CD4-positive, alpha-beta T cell treated with Interleukin-6 at 100 ng/mL for 8 hours (primary cell): ENCODE data around the gene RTP2.

Experiments used
- DNase-seq: peaks from one replicate; pipeline ENCODE4 v3.0.0-alpha.2; 2020; ENCODE audit warnings: mixed read lengths, low spot score

The RTP2 gene, protein sequence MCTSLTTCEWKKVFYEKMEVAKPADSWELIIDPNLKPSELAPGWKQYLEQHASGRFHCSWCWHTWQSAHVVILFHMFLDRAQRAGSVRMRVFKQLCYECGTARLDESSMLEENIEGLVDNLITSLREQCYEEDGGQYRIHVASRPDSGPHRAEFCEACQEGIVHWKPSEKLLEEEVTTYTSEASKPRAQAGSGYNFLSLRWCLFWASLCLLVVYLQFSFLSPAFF

DNA sequence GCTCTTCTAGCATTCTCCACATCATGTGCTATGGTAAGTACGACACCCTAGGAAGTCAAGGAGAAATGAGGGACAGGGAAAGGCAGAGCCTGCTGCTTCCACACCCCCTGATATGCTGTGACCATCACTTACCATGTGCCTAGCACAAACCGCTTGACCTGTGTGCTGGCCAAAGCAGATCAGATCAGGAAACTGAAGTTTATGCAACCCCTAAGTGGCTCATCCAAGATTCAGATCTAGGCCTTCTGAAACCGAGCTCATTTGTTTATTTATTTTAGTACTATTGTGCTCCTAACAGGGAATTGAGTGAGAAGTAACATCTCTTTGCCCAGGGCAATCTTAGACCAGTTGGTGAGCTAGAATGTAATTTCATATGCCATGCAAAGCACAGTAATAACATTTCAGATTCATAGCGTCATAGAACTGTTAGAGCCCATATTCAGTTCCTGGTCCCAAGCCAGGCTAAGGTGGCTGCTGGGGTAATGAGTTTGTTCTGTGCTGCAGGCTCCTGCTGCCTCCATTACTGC lies at the start of gene RTP2:
TSS of gene RTP2 (minus strand) at position 51 of the 527 bp plus-strand sequence. CDS start 429 bp downstream, outside the sequence.
- no peak for DNase-seq

DNA sequence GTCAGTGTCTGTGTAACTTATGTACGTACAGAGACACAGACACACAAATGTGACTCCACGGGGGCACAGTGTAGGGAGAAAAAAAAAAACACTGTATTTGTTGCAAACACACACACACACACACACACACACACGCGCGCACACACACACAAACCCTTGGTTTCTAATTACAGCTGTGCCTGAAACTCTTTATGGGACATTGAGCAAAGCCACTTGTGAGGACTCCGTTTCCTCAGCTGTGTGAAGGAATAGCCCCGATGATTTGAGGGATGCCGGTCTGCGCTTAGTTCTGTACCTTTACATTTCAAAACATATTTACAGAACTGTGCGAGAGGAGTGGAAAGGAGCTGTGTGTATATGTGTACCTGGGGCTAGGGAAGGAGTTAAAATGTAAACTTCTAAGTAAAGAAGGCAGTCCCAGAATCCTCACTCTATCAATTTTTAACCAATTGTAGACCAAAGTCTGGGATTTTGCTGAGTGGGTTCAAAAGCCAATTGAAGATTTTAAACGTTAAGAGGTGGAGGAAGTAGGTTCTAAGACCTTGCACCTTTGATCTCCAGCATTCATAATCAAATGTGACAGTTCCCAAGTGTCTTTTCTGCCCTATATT lies 48.3 kb upstream of the RTP2 start:
- no peak for DNase-seq

DNA sequence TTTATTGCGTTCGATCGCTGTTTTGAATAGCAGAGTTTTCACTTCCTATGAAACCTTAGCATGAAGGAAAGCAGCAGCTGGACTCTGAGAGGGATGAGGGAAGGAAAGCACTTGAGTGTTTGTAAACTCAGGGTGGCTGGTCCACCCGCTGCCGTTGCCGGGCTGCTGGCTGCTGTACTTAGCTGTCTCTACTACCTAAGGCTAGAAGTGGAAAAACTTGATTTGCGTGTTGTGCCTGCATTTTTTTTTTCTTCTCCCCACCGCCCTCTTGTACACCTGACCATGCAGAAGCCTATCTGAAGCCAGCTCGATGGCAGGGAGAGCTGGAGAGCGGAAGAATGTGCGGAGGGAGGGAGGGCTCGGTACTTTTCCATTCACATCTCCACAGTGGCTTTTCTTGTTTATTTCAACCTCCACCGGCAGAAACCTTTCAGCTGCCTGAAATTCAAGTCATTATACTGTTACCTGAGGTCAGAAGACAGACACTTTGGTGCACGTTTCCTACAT lies 47.7 kb upstream of the RTP2 start:
- DNase-seq: no peak

DNA sequence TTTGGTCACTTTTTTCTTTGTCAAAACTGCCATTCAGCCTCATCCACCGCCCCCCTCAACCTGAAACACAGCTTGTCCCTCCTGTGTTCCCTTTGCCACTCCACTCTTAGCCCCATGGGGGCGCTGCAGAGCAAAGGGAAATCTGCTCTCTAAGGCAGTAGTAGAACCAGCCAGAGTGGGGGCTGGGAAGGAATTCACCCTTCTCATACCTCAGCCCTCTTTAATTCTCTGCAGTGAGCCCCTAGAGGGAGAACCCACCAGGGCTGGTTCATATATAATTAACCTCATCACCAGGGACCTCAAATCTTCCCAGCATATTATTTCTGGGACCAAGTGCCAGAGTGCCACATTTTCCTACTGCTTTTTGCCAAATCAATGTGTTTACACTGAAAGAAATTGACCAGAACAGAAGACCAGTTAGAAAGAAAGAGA lies 45.7 kb upstream of the RTP2 start:
- peak; percentile 85 for DNase-seq

DNA sequence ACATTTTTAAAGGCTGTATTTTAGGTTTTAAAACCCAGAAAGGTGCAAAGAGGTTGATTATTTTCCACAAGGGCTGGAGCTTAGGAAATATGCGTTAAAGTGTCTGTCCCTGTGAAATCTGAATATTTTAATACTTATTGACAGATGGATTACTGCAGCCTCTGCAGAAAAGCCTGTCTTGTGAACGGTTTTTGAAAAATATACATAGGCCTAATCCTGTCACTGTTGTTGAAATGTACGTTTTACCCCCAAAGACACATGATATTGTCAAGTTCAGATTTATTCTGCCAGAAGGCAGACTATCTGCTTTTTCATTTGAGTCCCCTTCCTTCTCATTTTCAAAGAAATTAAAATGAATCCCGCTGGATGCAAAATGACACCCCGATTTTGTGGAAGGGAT lies 45.1 kb upstream of the RTP2 start:
- DNase-seq: no peak

DNA sequence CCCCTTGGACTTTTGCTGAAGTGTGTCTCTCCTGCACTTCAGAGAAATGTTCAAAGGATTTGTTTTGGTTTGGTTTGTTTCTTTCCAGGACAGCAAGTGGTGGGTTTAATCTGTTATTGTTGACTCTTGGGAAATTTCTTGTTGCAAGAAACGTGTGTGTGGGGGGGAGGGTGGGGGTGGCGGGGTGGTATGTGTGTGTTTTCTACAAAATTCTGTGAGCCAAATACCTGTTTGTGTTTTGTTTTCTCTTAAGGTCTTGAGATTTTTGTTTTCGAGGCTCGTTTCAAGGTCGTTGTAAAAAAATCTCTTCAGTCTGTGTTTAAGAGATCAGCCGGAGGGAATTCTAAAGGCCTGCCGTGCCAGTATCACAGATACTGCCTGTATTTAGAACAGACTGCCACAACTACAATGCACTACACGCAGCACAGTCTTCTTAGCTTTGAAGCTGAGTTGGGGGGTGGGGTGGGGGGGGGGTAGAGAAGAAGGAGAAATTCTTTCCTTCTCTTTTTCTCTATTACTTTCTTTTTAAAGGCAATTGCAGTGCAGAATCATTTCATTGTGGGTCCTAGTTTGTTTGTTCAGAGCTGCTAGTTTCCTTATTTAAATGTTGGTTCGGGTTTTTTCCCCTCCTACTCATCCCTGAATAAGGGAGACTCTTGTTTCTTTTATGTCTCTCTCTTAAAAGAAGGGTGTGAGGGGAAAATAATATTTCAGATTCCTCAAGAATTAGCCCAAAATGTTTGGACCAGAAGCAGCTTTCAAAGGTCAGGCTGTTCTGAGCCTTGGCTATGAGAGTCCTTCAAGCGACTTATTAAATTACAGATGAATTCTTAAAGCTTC lies 44.3 kb upstream of the RTP2 start:
- no peak for DNase-seq

DNA sequence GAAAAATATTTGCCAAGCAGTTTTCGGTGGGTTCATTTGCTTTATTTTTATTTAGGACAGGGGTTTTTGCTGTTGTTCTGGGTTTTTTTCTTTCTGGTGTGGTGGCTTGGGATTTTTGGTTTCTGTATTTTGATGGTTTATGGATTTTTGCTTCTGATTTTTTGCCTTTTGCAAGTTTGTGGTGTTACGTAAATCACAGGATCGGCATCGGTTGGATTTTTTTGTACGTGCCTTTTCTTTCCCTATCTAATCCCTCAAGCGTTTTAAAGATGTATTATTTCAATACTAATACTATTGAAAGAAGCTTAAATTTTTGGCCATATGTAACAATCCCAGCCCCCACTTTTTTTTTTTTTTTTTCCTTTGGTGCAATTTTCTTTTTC lies 43.7 kb upstream of the RTP2 start:
- DNase-seq: no peak

DNA sequence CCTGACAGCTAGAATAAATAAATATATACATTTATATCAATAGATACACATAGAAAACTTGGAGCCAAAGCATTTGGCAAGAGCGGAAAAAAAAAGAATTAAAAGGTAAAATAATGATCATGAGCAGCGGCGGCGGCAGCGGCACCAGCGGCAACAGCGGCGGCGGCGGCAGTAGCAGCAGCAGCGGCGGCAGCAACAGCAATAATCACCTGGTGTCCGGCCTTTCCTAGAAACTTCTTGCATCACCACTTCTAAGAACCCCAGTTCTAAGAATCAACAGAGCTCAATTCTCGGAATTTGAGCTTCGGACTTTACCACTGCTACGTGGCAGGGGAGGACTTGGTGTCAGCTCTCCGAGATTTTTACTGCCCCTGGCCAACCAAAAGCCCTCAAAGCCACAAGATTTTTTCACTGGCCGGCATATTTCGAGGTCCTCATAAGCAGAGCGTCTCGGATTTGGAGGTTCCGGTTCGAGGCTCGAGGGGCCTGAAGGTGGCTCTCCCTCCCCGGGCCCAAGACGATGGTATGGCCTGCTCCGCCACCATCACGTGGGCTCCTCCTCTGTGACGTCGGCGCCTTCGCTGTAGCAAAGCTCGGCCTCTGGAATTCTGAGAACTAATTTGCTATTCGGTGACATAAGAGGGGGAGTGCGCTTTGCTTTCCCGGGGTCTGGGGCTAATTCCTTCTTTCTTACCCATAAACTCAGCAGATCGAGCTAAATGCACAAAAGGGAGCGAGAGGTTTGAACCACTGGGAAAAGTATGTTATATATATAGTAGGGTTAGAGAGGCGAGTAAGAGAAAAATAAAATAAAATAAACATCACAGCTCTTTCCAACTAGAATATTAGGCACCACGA lies 43.1 kb upstream of the RTP2 start, which contains the start of gene BCL6:
TSS of gene BCL6 (minus strand) at position 268 of the 858 bp plus-strand sequence. CDS start 11,775 bp downstream, outside the sequence.
- DNase-seq: peak; percentile 92

DNA sequence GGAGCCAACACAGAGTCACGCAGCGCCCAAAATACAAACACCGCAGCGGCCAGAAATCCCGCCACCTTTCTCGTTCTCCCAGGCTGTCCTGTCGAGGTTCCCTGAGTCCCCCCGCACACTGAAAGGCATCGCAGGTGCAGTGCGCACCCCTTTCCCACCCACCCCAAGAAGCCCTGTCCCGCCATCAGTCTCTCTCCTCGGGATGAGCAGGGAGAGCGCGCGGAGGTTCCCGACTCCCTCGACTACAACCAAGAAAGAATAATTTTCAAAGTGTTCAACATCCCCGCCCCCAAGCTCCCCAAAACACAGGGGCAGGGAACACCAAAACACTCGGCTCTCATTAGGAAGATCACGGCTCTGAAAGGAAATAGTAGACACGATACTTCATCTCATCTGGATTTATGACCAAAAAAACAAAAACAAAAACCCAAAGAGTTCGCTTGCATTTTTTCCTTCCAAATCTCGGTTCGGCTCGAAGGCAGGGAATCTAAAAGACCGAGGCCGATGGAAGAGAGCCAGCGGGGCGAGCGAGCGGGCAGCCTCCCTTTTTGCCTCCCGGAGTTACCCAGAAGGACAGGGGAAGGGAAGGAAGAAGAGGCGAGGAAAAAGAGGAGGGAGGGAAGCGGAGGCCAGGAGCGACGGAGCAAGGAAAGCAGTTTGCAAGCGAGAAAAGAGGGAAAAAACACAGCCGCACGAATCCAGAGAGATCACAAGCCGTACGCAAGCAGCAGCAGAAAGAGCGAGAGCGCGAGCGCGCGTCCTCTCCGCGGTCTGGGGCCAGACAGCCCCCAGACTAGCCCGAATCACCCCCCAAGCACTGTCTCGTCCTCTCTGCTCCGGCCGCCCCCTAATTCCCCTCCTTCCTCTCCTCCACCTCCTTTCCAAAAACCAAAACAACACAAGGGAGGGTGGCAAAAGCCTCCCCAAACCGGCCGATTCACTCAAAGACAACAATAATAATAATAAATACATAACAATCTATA lies 42.1 kb upstream of the RTP2 start:
- peak; percentile 29 for DNase-seq

DNA sequence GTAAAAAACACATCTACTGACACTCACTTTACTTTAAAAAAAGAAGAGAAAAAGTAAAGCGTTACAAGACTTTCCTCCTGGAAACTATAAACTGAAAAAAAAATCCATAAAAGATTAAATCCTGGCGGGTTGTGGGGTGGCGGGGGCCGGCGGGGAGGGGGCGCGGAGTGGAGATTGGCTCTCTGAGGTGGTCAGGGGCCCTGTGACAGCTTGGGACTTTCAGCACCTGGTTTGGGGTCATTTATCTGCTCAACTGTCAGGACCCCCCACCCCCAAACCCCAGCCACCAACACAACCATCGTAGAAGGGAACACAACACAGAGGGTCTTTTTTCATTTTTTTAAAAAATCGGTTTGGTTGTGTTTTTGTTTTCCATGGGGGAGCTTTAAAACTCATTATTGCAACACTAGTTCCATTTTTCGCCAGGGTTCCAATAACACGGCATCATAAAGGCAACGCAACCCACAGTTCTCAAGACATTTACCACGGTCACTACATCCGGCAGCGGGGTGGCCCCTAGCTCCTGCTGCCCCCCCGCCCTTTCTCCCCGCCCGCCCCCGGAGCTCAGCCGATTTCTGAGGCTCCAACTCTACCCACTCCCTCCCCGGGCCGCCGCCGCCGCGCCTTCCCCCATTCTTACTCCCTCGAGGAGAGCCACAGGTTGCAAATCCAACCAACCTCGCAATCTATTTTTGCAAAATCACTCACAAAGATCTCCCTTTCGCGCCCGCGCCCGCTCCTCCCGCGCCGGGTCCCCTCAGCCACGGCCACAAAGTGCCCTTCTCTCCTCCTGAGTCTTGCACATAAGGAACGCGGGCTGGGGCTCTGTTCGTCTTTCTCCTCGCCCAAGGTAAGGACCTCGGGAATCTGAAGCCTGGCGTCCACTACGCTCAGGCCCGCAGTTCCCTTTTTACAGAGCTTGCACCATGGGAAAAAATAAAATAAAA lies 41.1 kb upstream of the RTP2 start:
- peak; percentile 39 for DNase-seq

DNA sequence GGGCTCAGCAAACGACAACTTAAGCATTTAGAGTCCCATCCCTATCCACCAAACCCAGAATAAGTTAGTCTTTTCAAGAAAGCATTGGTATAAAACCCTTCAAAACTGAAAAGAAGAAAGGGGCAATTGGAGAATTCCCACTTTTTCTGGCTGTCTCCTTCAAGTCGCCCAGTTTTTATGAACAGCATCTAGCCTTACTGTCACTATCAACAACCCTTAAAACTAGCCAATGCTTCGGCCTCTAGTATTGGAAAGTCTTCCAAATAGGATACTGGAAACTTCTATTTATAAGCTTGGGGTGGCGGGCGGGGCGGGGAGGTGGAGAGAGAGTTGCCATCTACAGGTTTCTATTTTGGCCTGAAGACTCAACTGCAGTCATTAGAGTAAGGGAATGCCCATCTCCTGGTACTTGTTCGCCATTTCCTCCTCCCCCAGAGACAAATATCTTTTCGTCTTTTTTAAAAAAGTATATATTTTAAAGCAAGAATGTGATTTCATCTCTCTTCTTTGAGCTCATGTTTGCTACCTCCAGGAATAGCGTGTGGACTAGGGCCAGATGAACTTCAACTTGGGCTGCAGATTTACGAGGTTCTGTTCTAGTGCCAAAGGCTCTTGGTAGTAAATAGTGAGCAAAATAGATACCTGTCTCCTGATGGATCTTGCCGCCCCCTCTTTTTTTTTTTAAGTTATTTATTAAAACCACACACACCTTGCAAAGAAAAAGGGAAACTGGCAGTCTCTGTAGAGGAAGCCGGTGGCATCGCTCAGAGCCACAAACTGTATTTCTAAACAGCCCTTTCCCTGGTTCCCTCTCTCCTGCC lies 40.2 kb upstream of the RTP2 start:
- peak; percentile 27 for DNase-seq

DNA sequence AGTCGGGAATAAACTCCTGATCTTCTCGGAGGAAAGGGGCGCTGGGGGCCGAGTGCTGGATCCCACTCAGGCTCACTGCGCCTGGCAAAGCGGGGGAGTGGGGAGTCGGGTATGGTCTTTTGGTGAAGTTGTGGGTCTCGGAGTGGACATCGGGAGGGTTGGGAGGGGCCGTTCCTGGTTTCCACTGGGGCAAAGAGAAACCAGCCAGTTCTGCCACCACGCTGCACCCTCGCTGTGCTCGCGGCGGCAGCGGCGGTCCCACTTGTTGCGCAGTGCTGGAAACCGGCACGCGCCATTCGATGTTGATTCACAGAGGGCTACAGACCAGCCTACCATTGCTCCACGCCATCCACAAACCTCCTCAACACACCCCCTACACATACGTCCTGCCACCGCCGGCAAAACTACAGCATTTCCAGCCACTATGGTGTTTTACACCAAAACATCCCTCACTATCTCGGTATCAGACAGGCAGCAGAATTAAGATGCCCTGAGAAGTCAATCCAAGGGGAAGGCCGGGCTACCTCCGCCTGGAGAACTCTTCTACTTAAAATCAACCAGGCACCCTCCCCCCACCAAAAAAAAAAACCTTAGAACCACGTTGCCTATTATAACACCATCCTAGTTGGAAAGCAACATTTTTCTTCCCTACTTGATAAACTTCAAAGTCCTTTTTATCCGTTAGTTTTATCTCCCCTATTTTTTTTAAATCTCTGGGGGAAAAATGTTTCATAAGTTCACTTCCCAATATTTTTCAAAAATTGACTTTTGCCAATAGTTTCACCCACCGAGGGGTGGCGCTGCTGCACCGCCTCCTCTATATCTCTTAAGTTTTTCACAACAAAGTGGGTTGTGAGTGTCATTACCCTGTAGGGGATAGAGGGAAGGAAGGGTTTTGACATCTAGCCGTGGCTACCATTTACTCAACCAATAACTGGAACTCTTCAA lies 39.3 kb upstream of the RTP2 start:
- peak; percentile 72 for DNase-seq

DNA sequence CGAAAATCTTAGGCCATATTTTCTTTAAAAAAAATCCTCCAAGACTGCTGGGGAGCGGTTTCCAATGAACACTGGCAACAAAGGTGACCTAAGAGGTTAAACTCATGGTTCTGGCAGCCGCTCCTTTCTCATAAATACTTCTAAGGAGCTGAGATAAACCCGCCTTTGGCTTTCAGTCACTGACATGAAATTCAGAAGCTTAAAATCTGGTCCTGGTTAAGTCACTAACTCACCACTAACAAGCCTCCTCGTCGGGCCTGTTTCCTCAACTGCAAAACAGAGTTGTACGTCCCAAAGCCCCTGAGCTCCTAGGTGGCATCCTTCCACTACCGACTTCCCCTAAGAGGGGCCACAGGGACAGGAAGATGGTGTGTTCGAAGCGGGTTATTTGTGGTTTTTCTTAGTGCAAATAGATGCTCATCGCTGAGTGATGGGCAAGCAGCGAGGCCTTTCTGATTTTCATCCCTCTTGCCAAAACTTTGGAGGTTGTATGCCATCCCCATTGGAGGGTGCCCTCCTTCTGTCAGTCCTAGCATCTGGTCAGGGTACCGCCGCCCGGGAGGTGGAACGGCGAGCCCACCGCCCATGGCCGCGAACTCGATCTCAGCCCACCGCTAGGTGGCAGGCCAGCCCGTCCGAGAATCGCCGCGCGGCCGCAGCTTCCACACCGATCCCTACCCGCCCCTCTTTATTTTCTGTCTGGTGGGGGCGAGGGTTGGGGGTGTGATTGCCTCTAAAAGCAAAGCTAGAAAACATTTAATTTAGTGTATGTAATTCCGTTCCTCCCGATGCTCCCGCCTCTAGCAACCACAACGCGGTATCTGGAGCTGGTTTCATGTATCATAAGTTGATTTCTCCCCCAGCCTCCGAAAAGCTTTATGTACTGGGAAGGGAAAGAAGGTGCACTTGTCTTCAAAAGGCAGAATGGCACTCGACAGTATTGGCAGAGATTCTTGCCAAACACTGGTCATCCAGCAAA lies 38.4 kb upstream of the RTP2 start:
- peak; percentile 59 for DNase-seq

DNA sequence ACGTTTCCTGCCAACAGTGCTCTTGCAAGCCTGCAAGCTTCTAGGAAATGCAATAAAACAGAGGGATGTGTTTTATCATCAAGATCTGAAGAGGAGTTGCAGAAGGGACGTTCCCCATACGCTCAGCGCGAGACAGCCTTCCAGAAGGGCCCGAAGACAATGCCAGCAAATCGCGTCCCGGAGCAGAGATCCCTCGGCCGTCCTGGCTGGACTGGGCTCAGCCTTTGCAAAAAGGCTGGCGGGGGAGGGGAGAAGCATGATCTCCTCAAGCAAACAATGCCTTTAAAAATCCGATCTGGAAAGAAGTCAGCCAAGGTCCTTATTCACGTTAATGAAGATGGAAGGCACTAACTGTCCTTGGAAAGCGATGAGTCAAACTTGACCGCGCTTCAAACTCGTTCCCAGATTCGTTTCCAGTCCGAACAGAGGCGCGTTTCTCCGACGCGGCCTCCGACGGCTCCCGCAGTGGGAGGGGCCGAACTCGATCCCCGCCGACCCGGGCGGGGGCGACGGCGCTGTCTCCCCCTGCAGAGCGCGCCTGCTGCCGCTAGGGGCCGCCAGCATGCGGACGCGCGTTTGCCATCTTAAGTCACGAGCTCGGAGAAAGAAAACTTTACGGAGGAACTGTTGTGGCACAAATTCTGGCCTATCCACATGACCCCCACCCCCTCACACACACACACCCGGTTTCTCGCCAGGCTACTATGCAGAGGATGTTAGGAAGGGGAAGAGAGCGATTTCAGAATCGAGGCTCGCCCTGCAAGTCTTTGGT lies 37.4 kb upstream of the RTP2 start:
- peak; percentile 69 for DNase-seq

DNA sequence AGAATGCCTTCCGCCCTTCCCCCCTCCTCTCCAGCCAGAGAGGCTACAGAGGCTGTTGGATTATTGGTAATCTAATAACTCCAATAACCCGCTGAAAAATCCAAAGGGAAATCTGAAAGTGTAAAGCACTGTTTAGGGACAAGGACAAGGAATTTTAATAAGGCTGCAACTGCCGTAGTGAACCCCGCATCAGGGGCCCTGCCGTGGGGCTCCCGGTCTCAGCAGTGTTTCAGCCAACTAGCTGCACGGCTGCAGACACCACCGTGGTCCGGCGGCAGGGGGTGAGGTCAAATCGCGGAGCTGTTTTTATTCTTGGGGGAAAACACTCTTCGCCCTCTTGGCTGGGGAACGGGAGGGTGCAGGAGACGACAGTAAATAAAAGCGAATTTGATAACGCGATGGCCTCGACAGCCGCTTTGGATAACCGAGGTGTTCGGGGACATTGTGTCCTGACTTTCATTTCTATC lies 36.8 kb upstream of the RTP2 start:
- DNase-seq: peak; percentile 15
